Sigmoid colon (tissue), 3 donors: ENCODE data around the gene CR1L.

ENCODE experiments used
- CTCF ChIP-seq, 4 experiments: fragments of 450-650 bp in 3 of 4; fragments of 200-600 bp in 1 of 4; IDR thresholded peaks; one replicate each; pipeline ENCODE4 v1.5.1; 2016 to 2019; ENCODE audit warnings: antibody characterized with exemption in 4 of 4, mild to moderate bottlenecking in 3 of 4, moderate library complexity in 2 of 4
- POLR2A ChIP-seq, 2 donors: fragments of 450-650 bp; IDR thresholded peaks; one replicate each; pipeline ENCODE4 v1.6.1; 2016; ENCODE audit warnings: antibody characterized with exemption in 2 of 2, mild to moderate bottlenecking in 2 of 2, moderate library complexity in 2 of 2

- no peak for TF ChIP-seq CTCF (IDR thresholded peaks at IDR 0.05)
- TF ChIP-seq POLR2A (IDR thresholded peaks at IDR 0.05): no peak
Observed at GRCh38 chr1:207755846-207756693, 111.1 kb downstream of the CR1L start.
